HepG2 (cell line): ENCODE measurements around the gene GNAI2. TPM values are rescaled to one million over a fixed set of nuclear protein-coding genes. Genes with fewer than 3 reads are reported as not detected.

ENCODE experiments used
- FOXM1 ChIP-seq: sonication (generic); formaldehyde crosslinking; IDR thresholded peaks from 2 replicates; pipeline ENCODE4 v1.5.0; 2020; ENCODE audit warnings: missing genetic modification reagents
- FOXO1 ChIP-seq: sonication (generic); formaldehyde crosslinking; IDR thresholded peaks from 2 replicates; pipeline ENCODE4 v1.4.0; 2020; ENCODE audit warnings: missing genetic modification reagents
- HOMEZ ChIP-seq: IDR thresholded peaks from 2 replicates; pipeline ENCODE4 v1.6.1; 2016; ENCODE audit warnings: low read depth
- ISL2 ChIP-seq: sonication (generic); formaldehyde crosslinking; IDR thresholded peaks from 2 replicates; pipeline ENCODE4 v1.5.0; 2020; ENCODE audit warnings: missing genetic modification reagents
- JUN ChIP-seq: sonication (generic); formaldehyde crosslinking; IDR thresholded peaks from 2 replicates; pipeline ENCODE4 v1.4.0; 2020; ENCODE audit warnings: mild to moderate bottlenecking, missing genetic modification reagents
- JUND ChIP-seq: sonication (generic); formaldehyde crosslinking; IDR thresholded peaks from 2 replicates; pipeline ENCODE4 v1.8.0; 2022; ENCODE audit warnings: mild to moderate bottlenecking, missing genetic modification reagents
- KLF13 ChIP-seq: sonication (generic); formaldehyde crosslinking; IDR thresholded peaks from 2 replicates; pipeline ENCODE4 v1.4.0; 2020; ENCODE audit warnings: mild to moderate bottlenecking, missing genetic modification reagents
- PLRG1 ChIP-seq: fragments of 450-650 bp; conservative IDR thresholded peaks from 2 replicates; pipeline ENCODE4 v1.6.1; 2016
- POGK ChIP-seq: sonication (generic); formaldehyde crosslinking; conservative IDR thresholded peaks from 2 replicates; pipeline ENCODE4 v1.8.0; 2022; ENCODE audit warnings: mild to moderate bottlenecking, moderate library complexity, missing genetic modification reagents
- RFXANK ChIP-seq: IDR thresholded peaks from 2 replicates; pipeline ENCODE4 v1.6.1; 2016
- SATB2 ChIP-seq: sonication (generic); formaldehyde crosslinking; IDR thresholded peaks from 2 replicates; pipeline ENCODE4 v1.5.0; 2020; ENCODE audit warnings: missing genetic modification reagents
- ZBTB46 ChIP-seq: sonication (generic); formaldehyde crosslinking; IDR thresholded peaks from 2 replicates; pipeline ENCODE4 v1.4.0; 2020; ENCODE audit warnings: mild to moderate bottlenecking, missing genetic modification reagents, borderline replicate concordance
- ZNF496 ChIP-seq: sonication (generic); formaldehyde crosslinking; IDR thresholded peaks from 2 replicates; pipeline ENCODE4 v1.8.1; 2023; ENCODE audit warnings: mild to moderate bottlenecking, moderate library complexity, missing genetic modification reagents; ENCODE audit not compliant: insufficient replicate concordance
- ZNF605 ChIP-seq: sonication (generic); formaldehyde crosslinking; IDR thresholded peaks from 2 replicates; pipeline ENCODE4 v1.8.0; 2022; ENCODE audit warnings: mild to moderate bottlenecking, missing genetic modification reagents
- polyA plus RNA-seq, 8 experiments: library from polyadenylated mRNA; depleted of rRNA in 3 of 8; stranded (reverse) in 7 of 8; unstranded in 1 of 8; fragments of >200 nt; fragmentation: Illumina TruSeq in 4 of 8; extraction: Trizol in 4 of 8; gene quantifications; 2 replicates each; pipeline versions ENCODE4 v1.2.1 to v1.2.3, GENCODE V29; 2011 to 2016; ENCODE audit warnings: low read depth in 4 of 8, missing spikeins in 1 of 8, mixed read lengths in 1 of 8; ENCODE audit not compliant: insufficient read depth in 1 of 8
- total RNA-seq, 5 experiments: library from RNA; depleted of rRNA; stranded (reverse); fragments of >200 nt; fragmentation: Illumina TruSeq; extraction: Trizol; gene quantifications; 2 replicates each; pipeline ENCODE4 v1.2.3, GENCODE V29; 2016; ENCODE audit warnings: low read depth in 1 of 5
- TF ChIP-seq, protein P1 (sequence below): sonication (generic); formaldehyde crosslinking; IDR thresholded peaks from 2 replicates; pipeline ENCODE4 v1.5.0; 2020; ENCODE audit warnings: missing genetic modification reagents
- TF ChIP-seq, protein P2 (sequence below): sonication (generic); formaldehyde crosslinking; IDR thresholded peaks from 2 replicates; pipeline ENCODE4 v1.8.0; 2022; ENCODE audit warnings: mild to moderate bottlenecking, missing genetic modification reagents, borderline replicate concordance
- TF ChIP-seq, protein P3 (sequence below), 2 experiments: IDR thresholded peaks; 2 replicates each; pipeline ENCODE4 v1.6.1; 2011 to 2012; ENCODE audit warnings: low read length in 2 of 2, borderline replicate concordance in 1 of 2, low read depth in 1 of 2, mild to moderate bottlenecking in 1 of 2, moderate library complexity in 1 of 2

Gene GNAI2
- total and polyA plus RNA-seq, 2 of the 13 experiments (the other 11 are each of a cell fraction or from before 2014, with no cell fraction given): 51.1 to 66.2 TPM

DNA sequence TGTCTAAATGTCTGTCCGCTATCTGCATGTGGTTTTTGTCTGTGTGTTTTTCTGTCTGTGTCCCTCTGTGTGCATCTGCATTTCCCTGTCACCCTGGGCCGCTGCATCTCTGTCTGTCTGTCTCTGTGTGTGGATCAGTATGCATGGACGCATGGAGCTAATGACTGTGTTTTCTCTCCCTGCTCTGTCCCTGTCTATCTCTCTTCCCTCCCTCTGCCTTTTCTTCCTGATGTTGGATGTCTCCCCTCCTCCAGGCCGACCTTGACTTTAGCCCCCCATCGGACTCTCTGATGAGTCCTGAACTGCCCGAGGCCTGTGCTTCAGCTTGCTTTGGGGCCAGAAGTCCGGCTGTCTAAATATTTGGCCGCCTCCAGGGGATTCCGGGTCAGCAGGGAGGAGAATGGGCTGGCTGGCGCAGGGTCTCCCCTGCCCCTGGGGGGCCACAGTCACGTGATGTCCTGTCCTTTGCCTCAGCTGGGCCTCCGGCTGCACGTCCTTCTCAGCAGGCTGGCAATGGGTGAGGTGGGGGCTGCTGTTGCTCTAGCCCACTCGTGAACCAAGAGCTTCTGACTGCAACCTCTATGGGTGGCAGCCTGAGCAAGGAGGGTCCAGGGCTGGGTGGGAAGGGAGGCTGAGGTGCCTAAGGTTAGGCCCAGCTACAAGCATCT, 27.2 kb upstream of the GNAI2 start (continued):
- TF ChIP-seq, protein P1, sequence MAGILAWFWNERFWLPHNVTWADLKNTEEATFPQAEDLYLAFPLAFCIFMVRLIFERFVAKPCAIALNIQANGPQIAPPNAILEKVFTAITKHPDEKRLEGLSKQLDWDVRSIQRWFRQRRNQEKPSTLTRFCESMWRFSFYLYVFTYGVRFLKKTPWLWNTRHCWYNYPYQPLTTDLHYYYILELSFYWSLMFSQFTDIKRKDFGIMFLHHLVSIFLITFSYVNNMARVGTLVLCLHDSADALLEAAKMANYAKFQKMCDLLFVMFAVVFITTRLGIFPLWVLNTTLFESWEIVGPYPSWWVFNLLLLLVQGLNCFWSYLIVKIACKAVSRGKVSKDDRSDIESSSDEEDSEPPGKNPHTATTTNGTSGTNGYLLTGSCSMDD: no peak
- TF ChIP-seq, protein P2, sequence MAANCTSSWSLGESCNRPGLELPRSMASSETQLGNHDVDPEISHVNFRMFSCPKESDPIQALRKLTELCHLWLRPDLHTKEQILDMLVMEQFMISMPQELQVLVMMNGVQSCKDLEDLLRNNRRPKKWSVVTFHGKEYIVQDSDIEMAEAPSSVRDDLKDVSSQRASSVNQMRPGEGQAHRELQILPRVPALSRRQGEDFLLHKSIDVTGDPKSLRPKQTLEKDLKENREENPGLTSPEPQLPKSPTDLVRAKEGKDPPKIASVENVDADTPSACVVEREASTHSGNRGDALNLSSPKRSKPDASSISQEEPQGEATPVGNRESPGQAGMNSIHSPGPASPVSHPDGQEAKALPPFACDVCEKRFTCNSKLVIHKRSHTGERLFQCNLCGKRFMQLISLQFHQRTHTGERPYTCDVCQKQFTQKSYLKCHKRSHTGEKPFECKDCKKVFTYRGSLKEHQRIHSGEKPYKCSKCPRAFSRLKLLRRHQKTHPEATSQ (CRISPR knock-in tag): peak; percentile 90; the same call in 1 of the 2 replicates
- TF ChIP-seq FOXO1 (peak; percentile 77), ZNF605 (CRISPR knock-in tag) (0 out of 2 replicates have a peak, but pooled peaks have one; percentile 57), POGK (CRISPR knock-in tag) (peak; percentile 82; the same call in 1 of the 2 replicates), ZBTB46 (CRISPR knock-in tag) (peak; percentile 66; the same call in 1 of the 2 replicates), ISL2 (CRISPR knock-in tag) (peak; percentile 86), PLRG1 (no peak), FOXM1 (CRISPR knock-in tag) (no peak), HOMEZ (CRISPR knock-in tag) (peak; percentile 9; the same call in 1 of the 2 replicates), JUN (CRISPR knock-in tag) (peak; percentile 89), RFXANK (CRISPR knock-in tag) (no peak), ZNF496 (CRISPR knock-in tag) (no peak), JUND (peak; percentile 61), KLF13 (CRISPR knock-in tag) (no peak), SATB2 (CRISPR knock-in tag) (0 out of 2 replicates have a peak, but pooled peaks have one; percentile 60)
- TF ChIP-seq, protein P3, sequence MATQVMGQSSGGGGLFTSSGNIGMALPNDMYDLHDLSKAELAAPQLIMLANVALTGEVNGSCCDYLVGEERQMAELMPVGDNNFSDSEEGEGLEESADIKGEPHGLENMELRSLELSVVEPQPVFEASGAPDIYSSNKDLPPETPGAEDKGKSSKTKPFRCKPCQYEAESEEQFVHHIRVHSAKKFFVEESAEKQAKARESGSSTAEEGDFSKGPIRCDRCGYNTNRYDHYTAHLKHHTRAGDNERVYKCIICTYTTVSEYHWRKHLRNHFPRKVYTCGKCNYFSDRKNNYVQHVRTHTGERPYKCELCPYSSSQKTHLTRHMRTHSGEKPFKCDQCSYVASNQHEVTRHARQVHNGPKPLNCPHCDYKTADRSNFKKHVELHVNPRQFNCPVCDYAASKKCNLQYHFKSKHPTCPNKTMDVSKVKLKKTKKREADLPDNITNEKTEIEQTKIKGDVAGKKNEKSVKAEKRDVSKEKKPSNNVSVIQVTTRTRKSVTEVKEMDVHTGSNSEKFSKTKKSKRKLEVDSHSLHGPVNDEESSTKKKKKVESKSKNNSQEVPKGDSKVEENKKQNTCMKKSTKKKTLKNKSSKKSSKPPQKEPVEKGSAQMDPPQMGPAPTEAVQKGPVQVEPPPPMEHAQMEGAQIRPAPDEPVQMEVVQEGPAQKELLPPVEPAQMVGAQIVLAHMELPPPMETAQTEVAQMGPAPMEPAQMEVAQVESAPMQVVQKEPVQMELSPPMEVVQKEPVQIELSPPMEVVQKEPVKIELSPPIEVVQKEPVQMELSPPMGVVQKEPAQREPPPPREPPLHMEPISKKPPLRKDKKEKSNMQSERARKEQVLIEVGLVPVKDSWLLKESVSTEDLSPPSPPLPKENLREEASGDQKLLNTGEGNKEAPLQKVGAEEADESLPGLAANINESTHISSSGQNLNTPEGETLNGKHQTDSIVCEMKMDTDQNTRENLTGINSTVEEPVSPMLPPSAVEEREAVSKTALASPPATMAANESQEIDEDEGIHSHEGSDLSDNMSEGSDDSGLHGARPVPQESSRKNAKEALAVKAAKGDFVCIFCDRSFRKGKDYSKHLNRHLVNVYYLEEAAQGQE (IDR thresholded peaks at IDR 0.05; ENCODE audit: borderline replicate concordance in 1 of 2, low read depth in 1 of 2, low read length in 2 of 2): peak in 1 of 2 experiments; percentile 72; a peak in 2 of 4 replicates
